HepG2 (cell line): ENCODE results near the gene SRSF4. TPM values are rescaled to one million over a fixed set of nuclear protein-coding genes. Genes with fewer than 3 reads are reported as not detected.

Experiments used
- ATAC-seq: fragments of 200-7000 bp; cut with Tn5 transposase; 3 replicates; pipeline ENCODE4 v1.9.1; 2020; ENCODE audit warnings: mild to moderate bottlenecking, moderate library complexity
- BruUV-seq: library from RNA; stranded (reverse); fragments of 400-500 nt; replicated peaks from 2 replicates; lab custom pipeline; 2021; lab: Mats Ljungman, UMichigan
- CTCF ChIA-PET: fragments of 300-600 bp; formaldehyde crosslinking; extraction: SDS; loops from one replicate; lab custom pipeline; 2021; ENCODE audit warnings: low total read pairs, inconsistent platforms, low intra/inter-chr PET ratio; lab: Yijun Ruan, JAX
- POLR2A ChIA-PET: fragments of 350-600 bp; sonication (Branson Sonifier 250); formaldehyde crosslinking; loops from one replicate; lab custom pipeline; 2020; ENCODE audit warnings: antibody characterized with exemption, inconsistent platforms; lab: Yijun Ruan, JAX
- DNase-seq: peaks from one replicate; pipeline ENCODE4 v3.0.0-alpha.2; 2015; ENCODE audit warnings: low spot score
- FAIRE-seq: peaks from 3 replicates; lab custom pipeline; 2011; peaks lifted over from hg19 to GRCh38; lab: Jason Lieb, UNC
- H2AFZ ChIP-seq: one replicate; pipeline ENCODE4 v1.6.1; 2011; ENCODE audit warnings: low read length, inconsistent platforms
- H3K27ac ChIP-seq: fragments of 300-600 bp; 3 replicates; pipeline ENCODE4 v1.8.0; 2011; ENCODE audit warnings: mixed run types, mild to moderate bottlenecking, mixed read lengths, low read length, inconsistent platforms; ENCODE audit not compliant: insufficient read depth; ENCODE audit errors: extremely low read length
- H3K27me3 ChIP-seq, 2 experiments: fragments of 200-600 bp in 1 of 2; 2 replicates in 1 of 2; 3 replicates in 1 of 2; pipeline versions ENCODE4 v1.6.0 to v1.8.0; 2011; ENCODE audit warnings: low read length in 2 of 2, mild to moderate bottlenecking in 2 of 2, moderate library complexity in 2 of 2, inconsistent platforms in 1 of 2; ENCODE audit not compliant: insufficient read depth in 2 of 2, control insufficient read depth in 1 of 2
- H3K36me3 ChIP-seq, 2 experiments: fragments of 200-600 bp in 1 of 2; replicated peaks in 1 of 2; 2 replicates in 1 of 2; 3 replicates in 1 of 2; pipeline versions ENCODE4 v1.5.1 to v1.8.0; 2011; ENCODE audit warnings: low read length in 2 of 2, inconsistent platforms in 1 of 2; ENCODE audit not compliant: insufficient read depth in 2 of 2, control insufficient read depth in 1 of 2
- H3K4me1 ChIP-seq: 2 replicates; pipeline ENCODE4 v1.5.1; 2012; ENCODE audit warnings: low read length, inconsistent platforms; ENCODE audit not compliant: insufficient read depth
- H3K4me2 ChIP-seq: 2 replicates; pipeline ENCODE4 v1.6.0; 2011; ENCODE audit warnings: low read depth, low read length, inconsistent platforms
- H3K4me3 ChIP-seq, 3 experiments: fragments of 200-600 bp in 1 of 3; sonication (generic), shearing (Covaris generic) in 1 of 3; replicated peaks in 1 of 3; 2 replicates each; pipeline ENCODE4 v1.5.1; 2011 to 2016; ENCODE audit warnings: low read length in 3 of 3, inconsistent platforms in 2 of 3, low read depth in 2 of 3, mild to moderate bottlenecking in 2 of 3, control low read depth in 1 of 3, mixed read lengths in 1 of 3; ENCODE audit not compliant: insufficient read depth in 1 of 3
- H3K79me2 ChIP-seq: one replicate; pipeline ENCODE4 v1.6.1; 2011; ENCODE audit warnings: low read length, inconsistent platforms; ENCODE audit not compliant: insufficient read depth
- H3K9ac ChIP-seq: 2 replicates; pipeline ENCODE4 v1.6.0; 2011; ENCODE audit warnings: mild to moderate bottlenecking, low read depth, low read length, inconsistent platforms; ENCODE audit not compliant: insufficient read depth
- H3K9me3 ChIP-seq: 2 replicates; pipeline ENCODE4 v1.5.1; 2012; ENCODE audit warnings: mild to moderate bottlenecking, low read length
- H4K20me1 ChIP-seq: 2 replicates; pipeline ENCODE4 v1.6.0; 2011; ENCODE audit warnings: inconsistent platforms, mild to moderate bottlenecking, low read length, moderate library complexity; ENCODE audit not compliant: insufficient read depth
- ATF2 ChIP-seq: sonication (generic); formaldehyde crosslinking; IDR thresholded peaks from 2 replicates; pipeline ENCODE4 v1.4.0; 2020; ENCODE audit warnings: missing genetic modification reagents
- DMAP1 ChIP-seq: IDR thresholded peaks from 2 replicates; pipeline ENCODE4 v1.6.1; 2016
- FIP1L1 ChIP-seq: fragments of 200-400 bp; formaldehyde crosslinking; IDR thresholded peaks from 2 replicates; pipeline ENCODE4 v1.6.1; 2018; ENCODE audit warnings: low read depth, mild to moderate bottlenecking, low read length, moderate library complexity, borderline replicate concordance; ENCODE audit not compliant: insufficient read depth
- HBP1 ChIP-seq: IDR thresholded peaks from 2 replicates; pipeline ENCODE4 v1.6.1; 2016; ENCODE audit warnings: low read depth, control low read depth
- JUND ChIP-seq: sonication (generic); formaldehyde crosslinking; IDR thresholded peaks from 2 replicates; pipeline ENCODE4 v1.8.0; 2022; ENCODE audit warnings: mild to moderate bottlenecking, missing genetic modification reagents
- MAFK ChIP-seq, 2 experiments: IDR thresholded peaks in 1 of 2; conservative IDR thresholded peaks in 1 of 2; 2 replicates each; pipeline ENCODE4 v1.6.1; 2011; ENCODE audit warnings: improper control_type of control experiment in 2 of 2, low read length in 2 of 2
- POGK ChIP-seq: sonication (generic); formaldehyde crosslinking; conservative IDR thresholded peaks from 2 replicates; pipeline ENCODE4 v1.8.0; 2022; ENCODE audit warnings: mild to moderate bottlenecking, moderate library complexity, missing genetic modification reagents
- RFX3 ChIP-seq: IDR thresholded peaks from 2 replicates; pipeline ENCODE4 v1.6.1; 2016; ENCODE audit warnings: missing biosample characterization, missing genetic modification reagents
- ZGPAT ChIP-seq: IDR thresholded peaks from 2 replicates; pipeline ENCODE4 v1.6.1; 2016; ENCODE audit warnings: mild to moderate bottlenecking
- ZKSCAN1 ChIP-seq: fragments of 150-350 bp; IDR thresholded peaks from 2 replicates; pipeline ENCODE4 v1.6.1; 2014; ENCODE audit warnings: low read length
- ZNF121 ChIP-seq: sonication (generic); formaldehyde crosslinking; IDR thresholded peaks from 2 replicates; pipeline ENCODE4 v1.5.0; 2020; ENCODE audit warnings: mild to moderate bottlenecking, missing genetic modification reagents
- ZNF292 ChIP-seq: sonication (generic); formaldehyde crosslinking; IDR thresholded peaks from 2 replicates; pipeline ENCODE4 v1.8.1; 2022; ENCODE audit warnings: mild to moderate bottlenecking, low read depth, missing genetic modification reagents, borderline replicate concordance
- ZNF615 ChIP-seq: sonication (generic); formaldehyde crosslinking; IDR thresholded peaks from 2 replicates; pipeline ENCODE4 v1.5.0; 2020; ENCODE audit warnings: mild to moderate bottlenecking, missing genetic modification reagents, borderline replicate concordance
- ZNF678 ChIP-seq: sonication (generic); formaldehyde crosslinking; IDR thresholded peaks from 2 replicates; pipeline ENCODE4 v1.4.0; 2020; ENCODE audit warnings: mild to moderate bottlenecking, missing genetic modification reagents
- ZSCAN21 ChIP-seq: sonication (generic); formaldehyde crosslinking; IDR thresholded peaks from 2 replicates; pipeline ENCODE4 v1.8.0; 2022; ENCODE audit warnings: mild to moderate bottlenecking, missing genetic modification reagents, moderate library complexity, borderline replicate concordance
- WGBS: methylation state at CpG from one replicate; pipeline ENCODE4 v1.1.6; 2017; ENCODE audit warnings: low lambda C conversion rate; 5-methylcytosine and 5-hydroxymethylcytosine counted together
- in situ Hi-C: cut with HindIII; loops from 2 replicates; pipeline ENCODE4 v1.10.0; 2017; ENCODE audit warnings: low pct_unique_long_range_greater_than_20kb; ENCODE audit not compliant: extremely low pct_ligation_motif_present
- intact Hi-C: fragments of 100-400 bp; cut with micrococcal nuclease; formaldehyde crosslinking; loops from one replicate; pipeline ENCODE4 v1.10.0; 2022; ENCODE audit not compliant: unreplicated experiment
- polyA plus RNA-seq, 8 experiments: library from polyadenylated mRNA; depleted of rRNA in 3 of 8; stranded (reverse) in 7 of 8; unstranded in 1 of 8; fragments of >200 nt; fragmentation: Illumina TruSeq in 4 of 8; extraction: Trizol in 4 of 8; gene quantifications; 2 replicates each; pipeline versions ENCODE4 v1.2.1 to v1.2.3, GENCODE V29; 2011 to 2016; ENCODE audit warnings: low read depth in 4 of 8, missing spikeins in 1 of 8, mixed read lengths in 1 of 8; ENCODE audit not compliant: insufficient read depth in 1 of 8
- total RNA-seq, 5 experiments: library from RNA; depleted of rRNA; stranded (reverse); fragments of >200 nt; fragmentation: Illumina TruSeq; extraction: Trizol; gene quantifications; 2 replicates each; pipeline ENCODE4 v1.2.3, GENCODE V29; 2016; ENCODE audit warnings: low read depth in 1 of 5

Gene SRSF4
- total and polyA plus RNA-seq, 2 of the 13 experiments (the other 11 are each of a cell fraction or from before 2014, with no cell fraction given): 37.7 to 50.9 TPM

- TF ChIP-seq ZSCAN21 (no peak), ZNF615 (CRISPR knock-in tag) (no peak), ZNF121 (CRISPR knock-in tag) (no peak)
Measured at GRCh38 chr1:29208442-29208841, 26.7 kb upstream of the SRSF4 start (continued).

- no peak overlapping the region for H2AFZ ChIP-seq
- POLR2A ChIA-PET: interaction anchor here (1.1 to 1.5 kb wide), 3 partner anchors 17 to 321 kb away, joined by 5 to 13 read pairs (median 10); partner anchors contain the start of gene SRSF4
- H4K20me1 ChIP-seq: no peaks in the 10 kb centered on the region
- no peak overlapping the region for H3K27ac ChIP-seq
- H3K4me2 ChIP-seq: no peak overlapping the region
- H3K4me3 ChIP-seq: no peak overlapping the region
- FAIRE-seq (peak; percentile 96), ATAC-seq (peak; percentile 97), DNase-seq (peak; percentile 89)
- peaks cover 6% of the 10 kb centered on the region for H3K4me1 ChIP-seq
- H3K9ac ChIP-seq: no peak overlapping the region
- H3K27me3 ChIP-seq: no peaks in the 10 kb centered on the region
- CTCF ChIA-PET: interaction anchor here (1.8 kb wide), 1 partner anchor 321 kb away, joined by 12 read pairs; no protein-coding TSS in a partner anchor
- in situ Hi-C loops: no loop called here
- no peaks in the 10 kb centered on the region for H3K9me3 ChIP-seq
- 36% methylated on average over 14 of the region's 14 CpGs for WGBS
- intact Hi-C loops: loop anchor here (1.0 to 5.0 kb wide), 2 partner anchors 170 to 320 kb away; no protein-coding TSS in a partner anchor
- no peaks in the 10 kb centered on the region for H3K79me2 ChIP-seq
- peaks cover 28 to 58% of the 10 kb centered on the region in 2 experiments for H3K36me3 ChIP-seq
- no TSS peak for BruUV-seq
- TF ChIP-seq ATF2 (peak; percentile 53; the same call in 1 of the 2 replicates), MAFK (conservative IDR thresholded peaks at IDR 0.05 in 1 of 2, IDR thresholded peaks at IDR 0.05 in 1 of 2; ENCODE audit: low read length in 2 of 2) (peak; percentile 36 to 44; a peak in 2 of 4 replicates), ZKSCAN1 (no peak), POGK (CRISPR knock-in tag) (0 out of 2 replicates have a peak, but pooled peaks have one; percentile 40), FIP1L1 (no peak), DMAP1 (0 out of 2 replicates have a peak, but pooled peaks have one; percentile 46), ZNF292 (CRISPR knock-in tag) (no peak), ZNF678 (CRISPR knock-in tag) (no peak), HBP1 (CRISPR knock-in tag) (0 out of 2 replicates have a peak, but pooled peaks have one; percentile 52), RFX3 (CRISPR knock-in tag) (no peak), JUND (CRISPR knock-in tag) (peak; percentile 86), ZGPAT (CRISPR knock-in tag) (peak; percentile 70)
Measured at GRCh38 chr1:29202584-29203340, 21.1 kb upstream of the SRSF4 start.
